Skeletal muscle tissue (tissue), 4 donors: ENCODE data around the gene PPDPF. TPM values are rescaled to one million over a fixed set of nuclear protein-coding genes. Genes with fewer than 3 reads are reported as not detected.
A peak's percentile ranks its signal among the peaks of the same experiment; 100 is the strongest.

Source experiments
- H3K27ac ChIP-seq: one replicate; pipeline ENCODE4 v1.7.0; 2013; ENCODE audit warnings: mild to moderate bottlenecking, low read depth, low read length, inconsistent platforms
- H3K27me3 ChIP-seq, 3 donors: one replicate each; pipeline ENCODE4 v1.7.0; 2013; ENCODE audit warnings: low read length in 3 of 3; ENCODE audit not compliant: control insufficient read depth in 3 of 3, insufficient read depth in 3 of 3
- H3K36me3 ChIP-seq, 3 donors: one replicate each; pipeline ENCODE4 v1.7.0; 2013; ENCODE audit warnings: low read length in 3 of 3; ENCODE audit not compliant: control insufficient read depth in 3 of 3, insufficient read depth in 3 of 3
- H3K4me1 ChIP-seq, 3 donors: one replicate each; pipeline ENCODE4 v1.7.0; 2013; ENCODE audit warnings: low read length in 3 of 3, mild to moderate bottlenecking in 3 of 3; ENCODE audit not compliant: control insufficient read depth in 3 of 3, insufficient read depth in 3 of 3
- H3K4me3 ChIP-seq, 3 donors: one replicate each; pipeline ENCODE4 v1.7.0; 2013; ENCODE audit warnings: low read length in 3 of 3
- H3K9ac ChIP-seq, 3 donors: one replicate each; pipeline ENCODE4 v1.7.0; 2013; ENCODE audit warnings: low read length in 3 of 3, mild to moderate bottlenecking in 3 of 3, moderate library complexity in 2 of 3, low read depth in 1 of 3
- H3K9me3 ChIP-seq, 3 donors: one replicate each; pipeline ENCODE4 v1.7.0; 2013; ENCODE audit warnings: low read length in 3 of 3; ENCODE audit not compliant: control insufficient read depth in 3 of 3
- total RNA-seq: library from RNA; depleted of rRNA; stranded (reverse); fragments of >200 nt; gene quantifications from one replicate; pipeline ENCODE4 v1.2.3, GENCODE V29; 2014
- donor health status: Osteomylitis.

The PPDPF gene
- total RNA-seq, 1 donor from 2014 or later: 24.0 TPM

DNA sequence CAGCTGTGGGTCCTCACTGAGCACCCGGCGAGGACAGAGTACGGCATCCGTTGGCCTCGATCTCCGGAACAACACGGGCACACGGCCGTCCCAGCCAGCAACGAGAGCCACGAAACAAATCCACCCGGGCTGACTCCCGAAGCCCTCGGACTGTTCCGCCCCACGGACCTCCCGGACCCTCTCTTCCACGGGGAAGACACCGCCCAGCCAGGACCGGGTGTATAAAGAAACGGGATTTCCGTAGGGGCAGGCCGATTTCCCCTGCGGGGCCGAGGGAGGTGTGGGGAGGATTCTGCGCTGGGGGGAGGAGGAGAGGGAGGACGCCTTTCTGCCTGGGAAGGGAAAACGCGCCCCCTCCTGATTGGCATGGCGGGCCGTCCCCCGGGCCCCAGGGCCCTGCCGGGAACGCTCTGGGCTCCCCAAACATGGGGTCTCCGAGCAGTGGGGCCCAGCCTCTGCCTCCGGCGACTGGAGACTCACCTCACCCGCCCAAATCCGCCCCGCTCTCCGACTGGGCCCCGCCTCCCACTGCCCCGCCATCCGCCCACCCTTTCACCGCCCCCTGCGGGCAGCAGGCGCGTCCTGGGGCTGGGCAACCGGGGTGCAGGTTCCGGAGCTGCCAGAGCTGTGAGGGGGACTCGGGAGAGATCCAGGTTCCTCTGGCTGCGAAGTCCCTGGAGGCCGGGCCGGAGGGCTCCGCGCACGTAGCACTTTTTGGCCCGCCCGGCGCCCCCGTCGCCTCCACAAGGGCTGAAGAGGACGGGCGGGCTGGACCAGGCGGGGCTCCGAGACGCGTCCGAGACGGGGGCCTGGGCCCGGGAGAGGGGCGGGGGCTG is 679 bp upstream of the PPDPF start:
- Histone ChIP-seq H3K4me1 (peaks cover 22 to 36% (median 22%) of the 10 kb centered on the region in 3 donors), H3K4me3 (peak overlapping the region; percentile 60 to 80 (median 78)), H3K9ac (peak overlapping the region in 2 of 3 donors; percentile 79 to 81), H3K9me3 (no peaks in the 10 kb centered on the region), H3K27me3 (no peaks in the 10 kb centered on the region), H3K27ac (peak overlapping the region; percentile 79), H3K36me3 (peaks cover 11 to 18% (median 12%) of the 10 kb centered on the region in 3 donors)

DNA sequence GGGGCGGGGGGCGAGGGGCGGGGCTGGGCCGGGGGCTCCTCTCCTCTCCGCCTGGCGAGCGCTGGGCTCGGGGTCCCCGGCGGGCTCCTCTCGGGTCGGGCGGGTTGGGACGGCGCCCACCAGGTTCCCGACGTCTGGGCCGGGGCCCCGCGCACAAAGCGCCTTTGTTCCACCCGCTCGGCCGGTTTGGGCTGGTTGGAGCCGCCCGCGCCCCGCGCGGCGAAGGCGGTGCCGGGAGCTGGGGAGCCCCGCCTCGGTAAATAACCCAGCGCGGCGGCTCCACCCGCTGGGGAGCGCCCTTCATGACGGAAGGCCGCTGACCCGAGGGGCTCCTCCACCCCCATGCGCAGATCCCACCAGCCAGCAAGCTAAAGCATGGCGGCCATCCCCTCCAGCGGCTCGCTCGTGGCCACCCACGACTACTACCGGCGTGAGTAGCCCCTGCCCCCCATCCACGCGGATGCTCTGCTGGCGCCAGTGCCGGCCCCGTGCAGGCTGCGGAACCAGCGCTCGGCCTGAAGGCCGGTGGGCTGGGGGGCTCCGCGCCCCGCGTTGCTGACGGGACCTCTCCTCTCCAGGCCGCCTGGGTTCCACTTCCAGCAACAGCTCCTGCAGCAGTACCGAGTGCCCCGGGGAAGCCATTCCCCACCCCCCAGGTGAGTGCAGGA is 503 bp downstream of the PPDPF start:
- Histone ChIP-seq H3K27ac (peak overlapping the region; percentile 79), H3K9ac (peak overlapping the region; percentile 43 to 84 (median 81)), H3K9me3 (no peaks in the 10 kb centered on the region), H3K27me3 (no peaks in the 10 kb centered on the region), H3K4me3 (peak overlapping the region; percentile 62 to 80 (median 78)), H3K36me3 (peaks cover 11 to 18% (median 12%) of the 10 kb centered on the region in 3 donors), H3K4me1 (peaks cover 22 to 36% (median 22%) of the 10 kb centered on the region in 3 donors)

DNA sequence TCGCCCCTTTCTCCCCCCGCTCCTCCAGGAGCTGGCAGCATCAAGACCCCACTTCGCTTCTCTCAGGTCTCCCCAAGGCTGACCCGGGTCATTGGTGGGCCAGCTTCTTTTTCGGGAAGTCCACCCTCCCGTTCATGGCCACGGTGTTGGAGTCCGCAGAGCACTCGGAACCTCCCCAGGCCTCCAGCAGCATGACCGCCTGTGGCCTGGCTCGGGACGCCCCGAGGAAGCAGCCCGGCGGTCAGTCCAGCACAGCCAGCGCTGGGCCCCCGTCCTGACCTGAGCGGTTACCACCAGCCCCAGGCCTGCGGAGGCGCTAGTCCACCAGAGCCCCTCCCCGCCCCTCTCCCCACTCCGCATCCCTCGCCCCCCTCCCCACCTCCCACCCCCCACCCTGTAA is 1.0 kb downstream of the PPDPF start:
- Histone ChIP-seq H3K27ac (no peak overlapping the region), H3K9ac (peak overlapping the region; percentile 43 to 84 (median 81)), H3K36me3 (peaks cover 11 to 18% (median 12%) of the 10 kb centered on the region in 3 donors), H3K4me1 (peaks cover 22 to 36% (median 22%) of the 10 kb centered on the region in 3 donors), H3K9me3 (no peaks in the 10 kb centered on the region), H3K4me3 (peak overlapping the region; percentile 62 to 80 (median 78)), H3K27me3 (no peaks in the 10 kb centered on the region)

DNA sequence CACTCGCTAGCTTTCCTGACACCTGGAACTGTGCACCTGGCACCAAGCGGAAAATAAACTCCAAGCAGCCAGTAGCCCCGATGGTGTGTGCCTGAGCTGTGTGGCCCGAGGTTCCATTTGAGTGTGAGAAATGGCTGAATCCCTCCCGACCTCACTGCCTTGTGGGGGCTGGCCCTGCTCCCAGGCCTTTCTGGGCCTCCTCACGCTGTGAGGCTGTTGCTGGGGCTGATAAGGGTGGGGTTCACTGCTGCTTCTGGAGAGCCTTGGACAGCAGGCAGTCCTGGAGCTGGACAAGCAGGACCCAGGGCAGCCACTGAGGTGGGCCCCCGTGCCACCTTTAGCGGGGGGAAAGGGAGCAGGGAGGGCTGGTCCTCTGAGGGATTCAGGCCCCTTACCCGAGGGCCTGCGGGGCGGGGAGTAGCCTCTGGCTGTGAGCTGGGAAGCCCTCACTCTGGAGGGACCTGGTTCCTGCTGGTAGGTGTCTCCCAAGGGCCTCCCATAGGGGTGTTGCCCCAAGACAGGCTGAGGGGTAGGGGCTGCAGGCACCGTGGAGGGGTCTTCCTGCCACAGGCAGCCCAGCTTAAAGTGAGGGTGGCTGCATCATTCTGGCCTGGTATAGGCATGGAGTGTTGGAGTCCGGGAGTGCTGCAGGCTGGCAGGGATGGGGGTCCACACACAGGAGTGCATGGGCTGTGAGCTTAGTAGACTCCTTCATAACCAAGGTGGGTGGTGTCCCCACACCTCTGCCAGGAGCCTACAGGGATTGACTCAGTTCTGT is 1.7 kb downstream of the PPDPF start:
- Histone ChIP-seq H3K9ac (peak overlapping the region in 1 of 3 donors; percentile 50), H3K4me3 (peak overlapping the region in 2 of 3 donors; percentile 29 to 46), H3K27me3 (no peaks in the 10 kb centered on the region), H3K9me3 (no peaks in the 10 kb centered on the region), H3K27ac (no peak overlapping the region), H3K4me1 (peaks cover 22 to 36% (median 22%) of the 10 kb centered on the region in 3 donors), H3K36me3 (peaks cover 11 to 18% (median 12%) of the 10 kb centered on the region in 3 donors)

DNA sequence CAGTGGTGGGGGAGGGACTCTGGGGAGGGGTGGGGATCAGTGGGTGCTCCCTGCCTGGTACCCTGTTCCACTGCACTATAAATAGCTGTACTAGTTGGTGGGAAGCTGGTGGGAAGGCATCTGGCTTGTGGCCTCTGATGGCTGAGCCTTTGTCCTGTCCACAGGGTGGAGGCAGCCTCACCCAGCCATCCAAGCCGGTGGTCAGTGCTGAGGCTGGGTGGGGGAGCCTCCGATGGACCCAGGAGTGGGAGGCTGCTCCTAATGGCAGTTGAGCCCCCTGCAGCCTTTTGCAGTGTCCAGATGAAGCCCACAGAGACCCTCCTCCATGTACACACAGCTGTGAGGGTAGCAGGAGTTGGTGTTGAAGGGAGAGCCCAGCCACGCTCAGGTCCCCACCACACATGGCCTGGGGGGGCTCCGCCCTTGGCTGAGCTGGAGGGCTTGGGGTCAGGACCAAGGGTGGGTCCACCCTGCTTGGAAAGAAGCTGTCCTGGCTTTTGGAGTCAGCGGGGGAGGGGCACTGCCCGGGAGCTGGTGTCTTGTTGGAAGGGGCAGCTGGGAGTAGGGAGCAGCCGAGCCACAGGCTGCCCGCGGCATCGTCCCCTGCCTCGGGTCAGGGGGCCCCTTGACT is 2.5 kb downstream of the PPDPF start:
- Histone ChIP-seq H3K27me3 (no peaks in the 10 kb centered on the region), H3K4me1 (peaks cover 22 to 36% (median 22%) of the 10 kb centered on the region in 3 donors), H3K4me3 (no peak overlapping the region)

DNA sequence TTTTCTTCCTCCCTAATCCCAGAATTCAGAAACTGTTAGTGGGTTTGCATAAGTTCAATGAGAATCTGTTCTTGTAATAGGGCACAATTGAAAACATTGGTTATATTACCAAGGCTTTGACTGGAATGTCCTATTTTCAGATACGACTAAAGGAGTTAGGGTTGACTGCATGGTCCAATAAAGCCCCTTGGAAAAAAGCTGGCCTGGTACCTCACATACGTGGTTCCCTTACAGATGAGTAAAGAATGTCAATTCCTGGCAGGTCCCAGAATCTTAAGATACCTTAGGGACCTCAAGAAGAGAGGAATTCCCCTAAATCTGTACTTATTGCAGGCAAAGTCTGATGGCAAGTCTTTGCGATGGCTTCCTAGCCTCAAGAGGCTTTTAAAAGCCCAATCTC is 4.6 kb downstream of the PPDPF start:
- Histone ChIP-seq H3K36me3 (peaks cover 11 to 14% (median 12%) of the 10 kb centered on the region in 3 donors), H3K4me1 (peaks cover 16 to 18% (median 17%) of the 10 kb centered on the region in 3 donors), H3K4me3 (no peak overlapping the region), H3K9me3 (no peaks in the 10 kb centered on the region), H3K27ac (no peak overlapping the region), H3K27me3 (peaks cover 11 to 15% (median 13%) of the 10 kb centered on the region in 3 donors), H3K9ac (no peak overlapping the region)

More for the DNA sequence above, 2.5 kb downstream of the PPDPF start:
- H3K36me3 ChIP-seq: peaks cover 11 to 18% (median 12%) of the 10 kb centered on the region in 3 donors
- H3K27ac ChIP-seq: no peak overlapping the region
- no peak overlapping the region for H3K9ac ChIP-seq
- H3K9me3 ChIP-seq: no peaks in the 10 kb centered on the region

DNA sequence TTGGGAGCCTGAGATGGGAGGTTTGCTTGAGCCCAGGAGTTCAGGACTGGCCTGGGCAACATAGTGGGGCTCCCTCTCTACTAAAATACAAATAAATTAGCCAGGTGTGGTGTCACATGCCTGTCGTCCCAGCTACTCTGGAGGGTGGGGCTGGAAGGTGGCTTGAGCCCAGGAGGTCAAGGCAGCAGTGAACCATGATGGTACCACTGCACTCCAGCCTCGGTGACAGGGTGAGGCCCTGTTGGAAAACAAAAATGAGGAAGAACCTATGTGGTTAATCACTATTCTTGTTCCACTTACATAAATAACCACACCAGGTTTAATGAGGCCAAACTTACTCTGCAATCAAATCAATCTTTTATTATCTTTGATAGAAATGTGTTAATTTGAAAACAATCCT is 5.4 kb downstream of the PPDPF start:
- peaks cover 13 to 22% (median 20%) of the 10 kb centered on the region in 3 donors for H3K27me3 ChIP-seq

DNA sequence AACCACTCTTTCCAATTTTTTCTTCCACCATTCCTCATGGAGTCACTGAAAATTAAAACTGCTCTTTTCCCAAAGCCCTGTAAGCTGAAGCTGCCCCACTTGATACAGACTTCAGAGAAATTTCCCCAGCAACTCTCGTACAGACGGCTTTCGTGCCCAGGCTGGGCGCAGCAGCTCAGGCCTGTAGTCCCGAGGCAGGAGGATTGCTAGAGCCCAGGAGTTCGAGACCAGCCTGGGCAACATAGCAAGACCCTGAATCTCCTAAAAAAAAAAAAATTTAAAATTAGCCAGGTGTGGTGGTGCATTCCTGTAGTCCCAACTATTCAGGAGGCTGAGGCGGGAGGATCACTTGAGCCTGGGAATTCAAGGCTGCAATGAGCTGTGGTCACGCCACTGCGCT is 6.6 kb downstream of the PPDPF start:
- H3K27me3 ChIP-seq: peaks cover 19 to 31% (median 27%) of the 10 kb centered on the region in 3 donors
- H3K27ac ChIP-seq: no peak overlapping the region
- H3K9ac ChIP-seq: no peak overlapping the region
- H3K4me1 ChIP-seq: peaks cover 5 to 6% (median 6%) of the 10 kb centered on the region in 3 donors
- H3K4me3 ChIP-seq: no peak overlapping the region
- no peaks in the 10 kb centered on the region for H3K9me3 ChIP-seq
- H3K36me3 ChIP-seq: peaks cover 8 to 10% (median 9%) of the 10 kb centered on the region in 3 donors

More for the DNA sequence above, 5.4 kb downstream of the PPDPF start:
- H3K36me3 ChIP-seq: peaks cover 11 to 14% (median 12%) of the 10 kb centered on the region in 3 donors
- no peak overlapping the region for H3K9ac ChIP-seq
- no peak overlapping the region for H3K4me3 ChIP-seq
- H3K9me3 ChIP-seq: no peaks in the 10 kb centered on the region
- peaks cover 16 to 17% (median 17%) of the 10 kb centered on the region in 3 donors for H3K4me1 ChIP-seq
- H3K27ac ChIP-seq: no peak overlapping the region

DNA sequence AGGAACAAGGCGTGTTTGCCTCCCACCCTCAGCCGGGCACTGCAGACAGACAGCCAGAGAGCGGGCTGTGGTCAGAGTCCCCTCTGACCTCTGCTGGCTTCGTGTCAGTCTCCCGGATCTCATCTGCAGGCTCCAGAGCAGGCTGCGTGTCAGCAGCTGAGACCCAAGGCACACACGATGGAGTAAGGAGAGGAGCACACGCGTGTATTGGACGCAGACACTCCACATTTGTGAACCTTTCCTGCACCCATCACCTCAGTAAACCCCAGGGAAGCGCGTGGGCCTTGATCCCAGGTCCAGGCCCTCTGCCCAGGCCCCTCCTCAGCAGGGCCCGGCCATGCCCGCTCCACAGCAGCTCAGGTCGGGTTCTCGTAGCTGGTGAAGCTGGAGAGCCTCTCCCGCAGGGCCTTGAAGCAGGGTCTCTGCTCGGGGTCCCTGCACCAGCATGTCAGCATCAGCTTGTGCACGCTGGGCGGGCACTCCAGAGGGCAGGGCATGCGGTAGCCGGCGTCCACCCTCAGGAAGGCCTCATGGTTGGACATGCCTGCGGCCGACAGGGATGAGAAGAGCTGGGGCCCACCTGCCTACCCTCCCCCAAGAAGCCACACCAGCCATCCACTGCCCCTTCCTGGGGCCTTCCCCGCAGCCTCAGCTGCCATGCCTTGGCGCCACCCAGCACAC is 8.8 kb downstream of the PPDPF start:
- Histone ChIP-seq H3K4me3 (no peak overlapping the region), H3K9ac (no peak overlapping the region), H3K4me1 (no peaks in the 10 kb centered on the region), H3K27me3 (peaks cover 33 to 47% (median 44%) of the 10 kb centered on the region in 3 donors), H3K9me3 (no peaks in the 10 kb centered on the region), H3K27ac (no peak overlapping the region), H3K36me3 (no peaks in the 10 kb centered on the region)
